HepG2 (cell line): ENCODE measurements around the gene GALNT5.

Experiments used
- ATF7 ChIP-seq, 2 experiments: fragments of 450-650 bp in 1 of 2; sonication (generic) in 1 of 2; formaldehyde crosslinking in 1 of 2; IDR thresholded peaks; 2 replicates each; pipeline versions ENCODE4 v1.4.0 to v1.6.1; 2016 to 2020; ENCODE audit warnings: antibody characterized with exemption in 1 of 2, mild to moderate bottlenecking in 1 of 2, missing genetic modification reagents in 1 of 2
- FOXK2 ChIP-seq: fragments of 450-650 bp; IDR thresholded peaks from 2 replicates; pipeline ENCODE4 v1.6.1; 2016
- HDAC2 ChIP-seq: sonication (generic); formaldehyde crosslinking; IDR thresholded peaks from 2 replicates; pipeline ENCODE4 v1.4.0; 2020; ENCODE audit warnings: missing genetic modification reagents
- TP53 ChIP-seq: sonication (generic); formaldehyde crosslinking; conservative IDR thresholded peaks from 2 replicates; pipeline ENCODE4 v1.4.0; 2020; ENCODE audit warnings: missing genetic modification reagents
- ZSCAN21 ChIP-seq: sonication (generic); formaldehyde crosslinking; IDR thresholded peaks from 2 replicates; pipeline ENCODE4 v1.8.0; 2022; ENCODE audit warnings: mild to moderate bottlenecking, missing genetic modification reagents, moderate library complexity, borderline replicate concordance

DNA sequence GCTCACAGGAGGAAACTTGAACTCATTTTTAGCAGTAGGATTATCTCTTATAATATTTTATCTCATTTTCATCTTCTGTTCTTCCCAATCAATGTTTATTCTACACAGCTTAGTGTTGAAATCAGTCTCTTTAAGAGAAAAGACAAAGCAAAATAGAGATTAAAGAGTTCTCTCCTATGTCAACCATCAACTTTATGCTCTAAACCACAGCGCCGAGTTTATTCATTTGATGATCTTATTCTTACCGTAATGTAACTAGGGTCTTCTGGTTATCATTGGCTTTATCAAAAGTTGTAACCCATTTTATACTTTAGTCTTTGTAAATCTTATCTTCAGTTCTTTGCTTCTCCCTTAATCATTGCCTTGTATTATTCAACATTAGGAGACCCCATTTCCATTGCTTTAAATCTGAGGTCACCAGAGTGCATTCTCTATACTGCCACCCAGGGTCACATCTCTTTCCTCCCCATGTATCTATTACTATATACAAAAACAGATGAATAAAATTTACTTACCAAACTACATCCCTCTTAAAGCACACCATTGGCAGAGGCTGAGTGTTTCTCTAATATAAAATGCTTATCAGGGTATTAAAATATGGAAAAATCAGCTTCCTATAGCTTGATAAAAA, 90.9 kb downstream of the GALNT5 start:
- no peak for TF ChIP-seq ZSCAN21
- no peak for TF ChIP-seq FOXK2
- TF ChIP-seq ATF7 (IDR thresholded peaks at IDR 0.05) = no peak
- no peak for TF ChIP-seq ATF7 (CRISPR knock-in tag; IDR thresholded peaks at IDR 0.05)
- no peak for TF ChIP-seq TP53 (CRISPR knock-in tag)
- TF ChIP-seq HDAC2 (CRISPR knock-in tag) = no peak
